Activated CD8-positive, alpha-beta memory T cell treated with anti-CD3 and anti-CD28 coated beads for 1 hour (primary cell): Measurements from ENCODE around the gene SSBP2.
"Not testable (repeated sequence)": the region's sequence is repeated elsewhere in the genome, so short reads cannot be mapped to it uniquely, and the experiment has no call there.

Experiments
- DNase-seq, 2 donors: peaks; one replicate each; pipeline ENCODE4 v3.0.0-alpha.2; 2020; ENCODE audit warnings: low read depth in 1 of 2; ENCODE audit errors: extremely low read depth in 1 of 2

Gene SSBP2

GRCh38 chr5:81537905-81538547 is 212.9 kb downstream of the SSBP2 start:
- no peak for DNase-seq

GRCh38 chr5:81534441-81534840 is 216.5 kb downstream of the SSBP2 start:
- DNase-seq: no peak

DNA sequence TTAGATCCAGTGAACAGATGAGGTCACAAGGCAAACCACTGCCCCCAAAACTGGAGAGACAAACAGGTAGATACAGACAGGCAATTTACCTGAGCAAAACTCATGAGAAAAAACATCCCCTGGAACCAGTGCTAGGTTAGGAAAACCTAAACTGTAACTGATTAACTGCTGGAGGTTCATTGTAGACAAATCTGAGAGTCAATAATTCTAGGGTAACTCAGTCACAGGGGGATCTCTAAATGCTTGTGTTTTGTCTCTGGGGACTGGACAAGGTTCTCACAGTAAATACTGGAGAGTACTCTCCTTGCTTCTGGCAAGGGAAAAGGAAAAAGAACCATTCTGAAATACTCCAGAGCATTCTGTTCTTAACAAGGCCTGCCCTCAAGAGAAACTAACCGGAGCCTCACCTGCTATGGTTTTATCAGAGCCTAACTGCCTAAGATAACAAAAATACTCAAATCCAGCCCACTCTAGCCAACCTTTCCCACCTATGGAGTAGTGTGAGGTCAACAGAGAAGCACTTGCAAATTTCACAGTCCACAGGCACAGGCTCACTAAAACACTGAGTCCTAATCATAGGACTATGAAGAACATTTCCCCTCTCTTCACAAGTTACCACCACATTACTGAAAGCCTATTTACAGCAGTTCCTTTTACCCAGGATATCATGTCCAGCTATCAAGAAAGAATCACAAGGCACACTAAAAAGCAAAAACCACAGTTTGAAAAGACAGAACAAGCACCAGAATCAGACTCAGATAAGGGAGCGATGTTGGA is 217.1 kb downstream of the SSBP2 start:
- no peak for DNase-seq

- DNase-seq: no peak
Observed at GRCh38 chr5:81530919-81531318, 220.0 kb downstream of the SSBP2 start.

- DNase-seq: no peak
Observed at GRCh38 chr5:81525690-81526089, 225.2 kb downstream of the SSBP2 start.

DNA sequence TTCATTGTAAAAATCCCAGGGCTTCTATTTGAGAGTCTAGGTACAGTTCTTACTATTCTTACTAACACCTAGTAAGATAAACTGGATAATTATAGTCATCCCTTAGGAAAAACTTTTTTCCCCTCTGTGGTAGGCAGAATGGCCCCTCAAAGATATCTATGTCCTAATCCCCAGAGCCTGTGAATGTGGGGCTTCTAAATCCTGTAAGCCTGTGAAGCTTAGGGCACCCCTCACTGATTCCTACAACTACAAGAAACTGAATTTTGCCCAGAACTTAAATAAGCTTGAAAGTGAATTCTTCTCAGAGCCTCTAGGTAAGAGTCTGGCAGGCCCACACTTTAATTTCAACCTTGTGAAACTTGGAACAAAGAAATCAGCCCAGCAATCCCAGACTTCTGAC is 226.9 kb downstream of the SSBP2 start:
- no peak for DNase-seq

GRCh38 chr5:81522571-81522970 is 228.3 kb downstream of the SSBP2 start:
- no peak for DNase-seq

- no peak for DNase-seq
Observed at GRCh38 chr5:81520769-81521168, 230.1 kb downstream of the SSBP2 start.

- DNase-seq: no peak
Observed at GRCh38 chr5:81519217-81519905, 231.5 kb downstream of the SSBP2 start.

DNA sequence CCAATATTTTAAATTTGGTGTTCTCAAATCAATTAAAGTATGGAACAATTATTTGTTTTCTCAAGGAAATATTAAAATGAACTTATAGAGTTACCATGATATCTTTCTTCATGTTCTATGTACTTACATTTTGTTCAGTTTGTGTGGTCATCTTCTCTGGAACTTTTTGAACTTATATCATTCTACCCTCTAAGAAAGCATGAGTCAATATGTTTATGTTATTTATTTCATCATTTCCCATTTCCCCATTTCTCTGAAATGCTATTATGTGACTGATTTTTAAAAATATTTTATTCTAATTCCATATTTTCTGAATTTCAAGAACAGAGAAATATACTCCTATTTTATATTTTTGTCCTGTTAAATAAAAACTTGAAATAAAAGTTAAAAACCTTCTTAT is 233.4 kb downstream of the SSBP2 start:
- no peak for DNase-seq

- no peak for DNase-seq
Observed at GRCh38 chr5:81516091-81516490, 234.8 kb downstream of the SSBP2 start.

DNA sequence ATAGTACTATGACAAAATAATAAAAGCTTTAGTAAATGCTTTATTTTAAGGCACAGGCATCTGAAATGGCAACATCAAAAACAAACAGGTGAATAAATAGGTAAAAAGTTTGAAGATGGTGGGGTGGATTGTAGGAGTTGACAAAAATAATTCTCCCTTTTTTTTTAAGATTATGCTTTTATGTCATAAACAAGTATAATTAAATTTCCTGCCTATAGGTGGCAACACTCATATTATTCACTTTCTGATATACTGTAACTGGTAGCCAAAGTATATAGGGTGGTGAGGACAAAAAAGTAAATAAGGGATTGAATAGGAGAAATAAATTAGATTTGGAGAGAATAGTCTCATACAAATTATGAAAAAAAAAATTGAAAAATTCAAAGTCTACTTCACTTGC is 236.9 kb downstream of the SSBP2 start:
- DNase-seq: no peak

DNA sequence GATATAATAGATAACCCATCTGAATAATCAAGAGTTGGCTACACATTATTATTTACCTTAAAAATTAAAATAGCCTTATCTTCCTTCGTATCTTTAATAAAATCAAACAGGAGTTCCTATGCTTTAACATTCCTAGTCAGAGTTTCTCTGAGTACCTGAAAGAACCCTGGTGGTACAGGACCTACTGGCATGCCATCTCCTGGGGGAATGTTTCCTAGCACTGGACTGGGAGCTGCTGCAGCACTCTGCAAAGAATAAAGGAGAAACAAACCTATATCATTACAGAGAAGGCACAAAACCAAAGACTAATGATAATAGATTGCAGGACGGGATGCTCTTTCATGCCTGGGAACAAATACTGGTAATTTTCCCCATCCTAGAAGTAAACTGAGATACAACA is 237.4 kb downstream of the SSBP2 start:
- no peak for DNase-seq

- no peak for DNase-seq
Observed at GRCh38 chr5:81506900-81507588, 243.9 kb downstream of the SSBP2 start.

DNA sequence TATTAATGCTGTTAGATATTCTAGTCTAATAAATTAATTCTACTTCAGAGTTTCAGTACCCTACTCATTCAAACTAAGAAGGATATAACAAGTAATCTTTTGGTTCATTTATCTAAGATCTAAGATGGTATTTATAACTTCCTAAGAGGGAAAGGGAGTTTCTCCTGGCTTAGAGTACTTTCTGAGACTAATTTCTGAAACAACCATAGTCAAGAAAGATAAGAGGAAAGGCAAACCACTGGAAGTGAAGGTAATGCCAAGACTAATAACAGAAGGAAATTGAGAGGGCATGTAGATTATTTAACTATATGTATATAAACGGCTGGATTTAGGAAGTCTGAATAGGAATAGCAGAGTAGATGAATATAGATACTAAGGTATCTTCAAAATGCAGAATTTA is 244.5 kb downstream of the SSBP2 start:
- no peak for DNase-seq

DNA sequence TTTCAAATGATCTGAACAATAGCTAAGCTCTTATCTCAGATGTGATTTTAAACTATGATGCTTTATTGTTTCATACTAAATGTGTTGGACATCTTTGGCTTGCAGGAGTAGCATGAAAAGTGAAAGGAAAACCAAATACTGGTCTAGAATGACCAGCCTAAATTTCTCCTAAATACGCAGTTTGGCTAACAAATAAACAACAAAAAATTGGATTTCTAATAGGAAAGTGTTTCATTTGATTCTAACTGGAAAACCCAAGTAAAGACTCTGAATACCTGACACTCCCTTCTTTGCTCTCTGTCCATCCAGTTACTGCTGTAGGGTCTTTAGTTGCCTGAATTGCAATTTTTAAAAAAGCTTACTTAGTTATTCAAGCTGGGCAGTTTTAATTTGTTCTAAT is 245.2 kb downstream of the SSBP2 start:
- no peak for DNase-seq

DNA sequence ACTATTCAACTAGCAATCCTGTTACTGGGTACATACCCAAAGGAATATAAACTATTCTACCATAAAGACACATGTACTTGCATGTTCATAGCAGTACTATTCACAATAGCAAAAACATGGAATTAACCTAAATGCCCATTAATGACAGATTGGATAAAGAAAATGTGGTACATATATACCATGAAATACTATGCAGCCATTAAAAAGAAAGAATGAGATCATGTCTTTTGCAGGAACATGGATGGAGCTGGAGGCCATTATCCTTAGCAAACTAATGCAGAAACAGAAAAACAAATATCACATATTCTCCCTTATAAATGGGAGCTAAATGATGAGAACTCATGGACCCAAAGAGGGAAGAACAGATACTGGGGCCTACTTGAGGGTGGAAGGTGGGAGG is 247.3 kb downstream of the SSBP2 start:
- DNase-seq: not testable (repeated sequence)

DNA sequence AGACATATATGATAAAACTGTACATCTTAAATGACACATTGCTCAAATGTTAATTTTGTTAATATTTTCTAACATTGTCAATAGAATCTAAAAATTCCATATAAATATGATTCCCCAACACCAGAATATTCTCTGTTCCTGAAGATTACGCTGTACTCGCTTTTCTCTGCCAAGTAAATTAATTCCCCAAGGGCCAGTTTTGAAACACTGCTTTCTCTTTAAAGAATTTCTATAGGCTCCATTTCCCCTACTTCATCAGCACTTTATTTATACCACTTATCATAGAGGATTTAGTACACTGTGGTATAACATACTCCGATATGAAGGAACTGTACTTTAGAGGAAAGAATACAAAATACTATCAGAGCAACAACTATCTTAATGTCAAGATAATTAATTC is 255.6 kb downstream of the SSBP2 start:
- DNase-seq: no peak

DNA sequence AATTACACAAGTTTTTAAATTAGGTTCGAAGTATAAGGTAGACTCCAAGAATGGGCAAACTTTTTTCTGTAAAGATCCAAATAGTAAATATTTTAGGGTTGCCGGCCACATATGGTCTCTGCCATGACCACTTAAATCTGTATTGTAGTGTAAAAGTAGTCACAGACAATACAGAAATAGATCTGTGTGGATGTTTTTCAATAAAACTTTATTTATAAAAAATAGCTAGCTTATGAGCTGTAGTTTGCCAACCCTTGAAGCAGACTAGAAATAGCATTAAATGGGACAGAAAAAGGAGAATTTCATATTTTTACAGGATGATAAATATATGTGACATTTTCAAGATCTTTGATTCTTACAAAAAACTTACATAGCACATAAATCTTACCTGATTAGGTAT is 262.0 kb downstream of the SSBP2 start:
- no peak for DNase-seq

DNA sequence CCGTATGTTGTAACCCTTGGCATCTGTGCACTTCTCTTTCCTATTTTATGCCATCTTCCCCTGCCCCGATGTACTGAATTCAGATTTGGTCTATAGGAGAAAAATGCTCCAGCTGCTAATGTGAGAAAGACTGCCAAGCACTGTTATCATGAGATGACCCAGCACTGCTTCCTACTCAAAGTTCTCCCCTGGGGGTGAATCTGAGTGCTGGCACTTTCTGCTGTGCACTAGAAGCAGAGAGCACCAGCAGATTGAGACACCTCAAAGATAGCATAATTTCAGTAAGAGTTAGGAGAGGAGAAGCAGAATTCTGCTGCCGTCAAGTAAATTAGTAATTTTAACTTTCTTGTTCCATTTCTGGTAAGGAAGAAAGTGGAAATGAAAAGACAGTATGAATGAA is 264.2 kb downstream of the SSBP2 start:
- DNase-seq: no peak

DNA sequence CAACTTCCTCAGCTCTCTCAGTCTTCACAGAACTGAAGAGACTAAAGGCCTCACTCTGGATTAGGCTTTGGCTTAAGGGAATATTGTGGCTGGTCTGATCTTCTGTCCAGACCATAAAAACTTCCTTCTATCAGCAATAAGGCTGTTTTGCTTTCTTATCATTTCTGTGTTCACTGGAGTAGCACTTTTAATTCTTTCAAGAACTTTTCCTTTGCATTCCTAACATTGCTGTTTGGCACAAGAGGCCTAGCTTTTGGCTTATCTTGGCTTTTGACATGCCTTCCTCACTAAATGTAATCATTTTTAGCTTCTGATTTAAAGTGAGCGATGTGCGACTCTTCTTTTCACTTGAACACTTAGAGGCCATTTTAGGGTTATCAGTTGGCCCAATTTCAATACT is 268.3 kb downstream of the SSBP2 start:
- no peak for DNase-seq
